ENCODE data around the gene TLL2.

Gene TLL2

GRCh38 chr10:96317067-96317833, 196.5 kb downstream of the TLL2 start:
- no peak for DNase-seq
